ENCODE data around the gene TBC1D5. TPM values are rescaled to one million over a fixed set of nuclear protein-coding genes. Genes with fewer than 3 reads are reported as not detected.
A peak's percentile ranks its signal among the peaks of the same experiment; 100 is the strongest.
"Not testable (repeated sequence)": the region's sequence is repeated elsewhere in the genome, so short reads cannot be mapped to it uniquely, and the experiment has no call there.

The TBC1D5 gene
- polyA plus RNA-seq, 1 donor from 2014 or later: 63.0 TPM

DNA sequence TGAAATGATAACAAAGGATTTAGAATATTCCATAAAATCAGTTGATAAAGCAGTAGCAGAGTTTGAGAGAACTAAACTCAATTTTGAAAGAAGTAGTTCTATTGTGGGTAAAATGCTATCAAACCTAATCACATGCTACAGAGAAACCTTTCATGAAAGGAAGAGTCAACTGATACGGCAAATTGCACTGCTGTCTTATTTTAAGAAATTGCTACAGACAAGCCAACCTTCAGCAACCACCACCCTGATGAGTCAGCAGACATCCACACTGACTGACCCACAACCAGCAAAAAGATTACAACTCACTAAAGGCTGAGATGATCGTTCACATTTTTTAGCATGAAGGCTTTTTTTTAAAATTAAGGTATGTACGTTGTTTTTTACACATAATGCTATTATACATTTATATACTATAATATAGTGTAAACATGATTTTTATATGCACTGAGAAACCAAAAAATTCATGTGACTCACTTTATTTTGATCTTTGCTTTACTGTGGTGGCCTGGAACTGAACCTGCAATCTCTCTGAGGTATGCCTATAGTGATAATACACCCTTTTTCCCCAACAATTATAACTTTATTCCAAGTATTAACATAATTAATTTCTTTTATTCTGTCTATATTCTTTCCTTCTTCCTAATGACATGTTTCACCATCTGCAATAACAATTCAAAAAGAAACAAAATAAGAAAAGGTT lies 109.9 kb downstream of the TBC1D5 start:
- no peaks in the 10 kb centered on the region for H3K9me3 Mint-ChIP-seq
- peaks cover 3% of the 10 kb centered on the region for H3K36me3 Mint-ChIP-seq
- peaks cover 13 to 29% (median 24%) of the 10 kb centered on the region in 3 donors for H3K4me1 Mint-ChIP-seq
- H3K27me3 Mint-ChIP-seq: no peaks in the 10 kb centered on the region
- H3K27ac Mint-ChIP-seq: no peak overlapping the region
- H3K4me3 Mint-ChIP-seq: no peak overlapping the region

DNA sequence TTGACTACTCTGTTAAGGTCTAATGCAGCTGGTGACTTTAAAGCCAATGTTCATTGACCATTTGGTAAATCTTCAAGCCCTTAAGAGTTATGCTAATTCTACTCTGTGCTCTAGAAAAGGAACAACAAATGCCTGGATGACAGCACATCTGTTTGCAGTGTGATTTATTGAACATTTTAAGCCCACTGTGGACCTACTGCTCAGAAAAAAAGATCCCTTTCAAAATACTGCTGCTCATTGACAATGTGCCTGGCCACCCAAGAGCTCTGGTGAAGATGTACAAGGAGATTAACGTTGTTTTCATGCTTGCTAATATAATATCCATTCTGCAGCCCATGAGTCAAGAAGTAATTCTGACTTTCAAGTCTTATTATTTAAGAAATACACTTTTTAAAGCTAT lies 110.8 kb downstream of the TBC1D5 start:
- peaks cover 21 to 38% (median 33%) of the 10 kb centered on the region in 3 donors for H3K4me1 Mint-ChIP-seq
- no peaks in the 10 kb centered on the region for H3K9me3 Mint-ChIP-seq
- H3K27ac Mint-ChIP-seq: no peak overlapping the region
- no peak overlapping the region for H3K4me3 Mint-ChIP-seq
- H3K27me3 Mint-ChIP-seq: no peaks in the 10 kb centered on the region
- peaks cover 3% of the 10 kb centered on the region for H3K36me3 Mint-ChIP-seq

DNA sequence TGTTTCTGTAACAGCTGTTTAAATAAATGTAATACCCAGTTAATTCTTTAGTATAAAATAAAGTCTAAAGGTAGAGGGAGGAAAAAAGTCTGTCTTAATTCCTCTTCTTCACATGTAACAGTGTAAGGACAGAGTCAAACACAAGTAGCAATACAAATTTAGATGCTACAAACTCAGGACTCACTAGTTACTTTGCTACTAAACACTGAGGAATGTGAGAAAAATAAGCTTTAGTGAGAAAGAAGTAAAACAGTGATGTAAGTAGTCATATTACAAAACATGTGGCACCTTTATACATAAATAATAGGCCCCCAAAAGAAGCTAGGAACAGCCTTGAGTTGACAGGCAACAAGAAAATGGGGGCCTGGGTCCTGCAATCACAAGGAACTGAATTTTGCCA lies 113.0 kb downstream of the TBC1D5 start:
- Mint-ChIP-seq H3K9me3 (no peaks in the 10 kb centered on the region), H3K27ac (no peak overlapping the region), H3K4me3 (no peak overlapping the region), H3K4me1 (peaks cover 23 to 40% (median 34%) of the 10 kb centered on the region in 3 donors), H3K27me3 (no peaks in the 10 kb centered on the region), H3K36me3 (peaks cover 4% of the 10 kb centered on the region)

DNA sequence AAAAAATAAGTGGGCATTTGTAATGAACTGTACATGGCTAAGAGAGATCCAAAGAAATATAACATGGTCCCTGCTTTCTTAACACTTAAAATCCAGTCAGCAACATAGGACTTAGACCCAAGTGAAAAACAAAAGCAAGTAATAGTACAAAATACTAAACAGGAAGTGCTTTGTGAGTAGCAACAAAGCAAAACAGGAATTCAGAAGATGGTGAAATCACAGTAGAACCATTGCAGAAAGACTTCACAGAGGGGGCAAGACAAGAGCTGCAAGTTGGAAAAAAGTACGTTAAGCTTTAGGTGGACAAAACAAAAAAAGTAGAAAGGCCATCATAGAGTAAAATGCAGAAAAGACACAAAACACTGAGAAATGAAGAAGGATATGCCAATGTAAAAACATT lies 116.0 kb downstream of the TBC1D5 start:
- Mint-ChIP-seq H3K27me3 (no peaks in the 10 kb centered on the region), H3K9me3 (no peaks in the 10 kb centered on the region), H3K4me1 (peaks cover 19 to 28% (median 21%) of the 10 kb centered on the region in 3 donors), H3K36me3 (peaks cover 4% of the 10 kb centered on the region), H3K27ac (no peak overlapping the region), H3K4me3 (peak overlapping the region in 1 of 4 donors; percentile 29)

DNA sequence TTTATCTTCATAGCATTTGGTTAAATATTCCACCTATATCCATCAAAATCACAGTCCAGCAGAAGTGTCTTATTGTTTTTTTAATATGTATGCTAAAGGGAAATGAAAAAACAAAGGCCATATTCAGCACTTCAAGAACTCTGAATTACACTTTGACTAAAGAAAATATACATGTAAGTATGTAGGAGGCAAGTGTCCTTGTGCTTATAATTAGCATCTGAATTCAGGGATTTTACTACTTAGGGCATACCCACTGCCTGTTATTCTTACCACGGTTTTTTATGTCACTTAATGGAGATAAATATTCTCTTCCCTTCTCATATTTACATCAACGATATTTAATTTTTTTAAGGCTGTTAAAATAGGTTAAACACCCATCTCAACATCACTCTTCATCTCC lies 117.3 kb downstream of the TBC1D5 start:
- Mint-ChIP-seq H3K27ac (no peak overlapping the region), H3K4me3 (no peak overlapping the region), H3K9me3 (no peaks in the 10 kb centered on the region), H3K27me3 (no peaks in the 10 kb centered on the region), H3K4me1 (peaks cover 15 to 24% (median 19%) of the 10 kb centered on the region in 3 donors), H3K36me3 (peaks cover 4% of the 10 kb centered on the region)

DNA sequence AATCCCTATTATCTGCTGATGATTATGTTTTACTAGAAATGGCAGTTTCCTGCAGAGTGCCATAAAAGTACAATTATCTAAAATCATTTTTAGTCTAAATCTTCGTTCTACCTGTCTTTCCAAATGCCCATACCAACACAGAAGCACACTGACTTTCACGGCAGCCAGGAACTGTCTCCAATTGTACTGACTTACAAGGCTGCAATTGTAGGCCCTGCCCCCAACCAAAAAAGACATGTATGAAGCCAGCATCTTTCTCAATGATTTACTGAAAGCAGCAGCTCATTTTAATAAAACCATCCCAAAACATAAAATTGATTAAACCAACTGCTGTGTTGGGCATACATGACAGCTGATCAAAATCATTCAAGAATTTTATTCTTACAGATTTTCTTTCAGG lies 119.0 kb downstream of the TBC1D5 start:
- H3K27me3 Mint-ChIP-seq: no peaks in the 10 kb centered on the region
- H3K36me3 Mint-ChIP-seq: peaks cover 8% of the 10 kb centered on the region
- H3K27ac Mint-ChIP-seq: no peak overlapping the region
- H3K9me3 Mint-ChIP-seq: no peaks in the 10 kb centered on the region
- no peak overlapping the region for H3K4me3 Mint-ChIP-seq
- peaks cover 15 to 16% (median 16%) of the 10 kb centered on the region in 3 donors for H3K4me1 Mint-ChIP-seq

DNA sequence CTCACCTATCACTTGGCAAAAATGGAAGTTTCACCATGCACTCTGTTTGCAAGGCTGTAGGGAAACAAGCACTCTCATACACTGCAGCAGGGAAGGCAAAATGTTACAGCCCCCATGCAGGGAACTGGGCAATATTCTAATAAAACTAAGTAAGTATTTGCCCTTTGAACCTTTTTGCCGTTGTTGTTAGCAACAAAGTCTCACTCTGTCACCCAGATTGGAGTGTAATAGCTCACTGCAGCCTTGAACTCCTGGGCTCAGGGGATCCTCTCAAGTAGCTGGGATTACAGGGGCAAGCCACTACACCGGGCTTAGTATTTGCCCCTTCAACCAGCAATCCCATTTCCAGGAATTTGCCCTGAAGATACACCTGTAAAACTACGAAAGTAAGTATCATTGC lies 122.5 kb downstream of the TBC1D5 start:
- no peaks in the 10 kb centered on the region for H3K27me3 Mint-ChIP-seq
- H3K4me1 Mint-ChIP-seq: peaks cover 0 to 2% (median 0%) of the 10 kb centered on the region in 3 donors
- no peak overlapping the region for H3K27ac Mint-ChIP-seq
- H3K9me3 Mint-ChIP-seq: peaks cover 0 to 1% (median under 1%) of the 10 kb centered on the region in 3 donors
- H3K36me3 Mint-ChIP-seq: peaks cover 14% of the 10 kb centered on the region
- no peak overlapping the region for H3K4me3 Mint-ChIP-seq

DNA sequence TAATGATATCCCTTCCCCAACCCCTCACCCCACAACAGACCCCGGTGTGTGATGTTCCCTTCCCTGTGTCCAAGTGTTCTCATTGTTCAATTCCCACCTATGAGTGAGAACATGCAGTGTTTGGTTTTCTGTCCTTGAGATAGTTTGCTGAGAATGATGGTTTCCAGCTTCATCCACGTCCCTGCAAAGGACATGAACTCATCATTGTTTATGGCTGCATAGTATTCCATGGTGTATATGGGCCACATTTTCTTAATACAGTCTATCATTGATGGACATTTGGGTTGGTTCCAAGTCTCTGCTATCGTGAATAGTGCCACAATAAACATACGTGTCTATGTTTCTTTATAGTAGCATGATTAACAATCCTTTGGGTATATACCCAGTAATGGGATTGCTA lies 129.4 kb downstream of the TBC1D5 start:
- not testable (repeated sequence) for H3K4me1 Mint-ChIP-seq, H3K27ac Mint-ChIP-seq, H3K27me3 Mint-ChIP-seq, H3K9me3 Mint-ChIP-seq, H3K4me3 Mint-ChIP-seq
- peaks cover 18% of the 10 kb centered on the region for H3K36me3 Mint-ChIP-seq

DNA sequence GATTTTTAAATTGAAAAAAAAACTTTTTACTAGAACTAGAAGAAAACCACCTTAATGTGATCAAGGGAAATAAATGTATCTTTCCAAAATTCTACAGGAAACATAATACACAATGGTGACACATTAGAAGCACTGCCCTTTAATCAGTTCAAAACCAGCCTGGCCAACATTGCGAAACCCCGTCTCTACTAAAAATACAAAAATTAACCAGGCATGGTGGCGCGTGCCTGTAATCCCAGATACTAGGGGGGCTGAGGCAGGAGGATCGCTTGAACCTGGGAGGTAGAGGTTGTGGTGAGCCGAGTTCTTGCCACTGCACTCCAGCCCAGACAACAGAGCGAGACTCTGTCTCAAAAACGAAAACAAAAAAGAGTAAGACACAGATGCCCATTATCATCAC lies 134.5 kb downstream of the TBC1D5 start:
- peaks cover 10 to 13% (median 11%) of the 10 kb centered on the region in 3 donors for H3K4me1 Mint-ChIP-seq
- no peaks in the 10 kb centered on the region for H3K9me3 Mint-ChIP-seq
- no peak overlapping the region for H3K4me3 Mint-ChIP-seq
- H3K27ac Mint-ChIP-seq: no peak overlapping the region
- peaks cover 15% of the 10 kb centered on the region for H3K36me3 Mint-ChIP-seq
- H3K27me3 Mint-ChIP-seq: no peaks in the 10 kb centered on the region

DNA sequence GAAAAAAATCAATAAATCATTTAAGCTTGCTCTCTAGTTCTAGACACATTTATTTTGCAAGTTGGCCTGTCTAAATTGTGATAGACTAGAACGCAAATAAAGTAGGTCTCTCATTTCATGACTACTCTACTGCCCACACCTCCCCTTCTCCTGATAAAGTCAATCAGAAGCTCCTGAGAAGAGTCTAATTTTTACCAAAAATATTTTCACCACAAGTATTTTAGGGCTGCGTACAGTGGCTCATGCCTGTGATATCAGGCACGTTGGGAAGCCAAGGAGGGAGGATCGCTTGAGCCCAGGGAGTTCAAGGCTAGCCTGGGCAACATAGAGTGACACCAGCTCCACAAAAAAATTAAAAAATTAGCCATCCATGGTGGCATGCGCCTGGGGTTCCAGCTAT lies 136.5 kb downstream of the TBC1D5 start:
- no peaks in the 10 kb centered on the region for H3K27me3 Mint-ChIP-seq
- no peaks in the 10 kb centered on the region for H3K9me3 Mint-ChIP-seq
- peaks cover 10 to 17% (median 11%) of the 10 kb centered on the region in 3 donors for H3K4me1 Mint-ChIP-seq
- peaks cover 7% of the 10 kb centered on the region for H3K36me3 Mint-ChIP-seq
- H3K4me3 Mint-ChIP-seq: no peak overlapping the region
- no peak overlapping the region for H3K27ac Mint-ChIP-seq

DNA sequence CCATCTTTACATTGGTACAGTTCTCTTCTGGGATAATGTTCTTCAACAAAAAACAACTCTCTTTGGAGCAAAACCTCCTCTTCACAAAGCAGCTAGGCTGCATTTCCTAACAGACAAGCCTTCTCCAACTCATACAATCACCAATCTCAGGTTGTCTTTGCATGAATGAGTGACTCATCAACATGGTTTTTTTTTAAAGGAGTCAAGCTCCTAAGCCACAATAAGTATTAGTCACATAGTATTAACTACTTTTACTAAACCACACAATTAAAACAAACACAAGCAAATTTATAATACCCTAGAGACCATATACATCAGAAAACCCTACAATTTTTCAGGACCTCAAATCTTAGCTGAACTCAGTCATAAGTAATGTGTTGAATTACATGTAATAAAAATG lies 137.4 kb downstream of the TBC1D5 start:
- Mint-ChIP-seq H3K27me3 (no peaks in the 10 kb centered on the region), H3K27ac (no peak overlapping the region), H3K36me3 (peaks cover 5% of the 10 kb centered on the region), H3K9me3 (no peaks in the 10 kb centered on the region), H3K4me3 (no peak overlapping the region), H3K4me1 (peaks cover 11 to 17% (median 11%) of the 10 kb centered on the region in 3 donors)

DNA sequence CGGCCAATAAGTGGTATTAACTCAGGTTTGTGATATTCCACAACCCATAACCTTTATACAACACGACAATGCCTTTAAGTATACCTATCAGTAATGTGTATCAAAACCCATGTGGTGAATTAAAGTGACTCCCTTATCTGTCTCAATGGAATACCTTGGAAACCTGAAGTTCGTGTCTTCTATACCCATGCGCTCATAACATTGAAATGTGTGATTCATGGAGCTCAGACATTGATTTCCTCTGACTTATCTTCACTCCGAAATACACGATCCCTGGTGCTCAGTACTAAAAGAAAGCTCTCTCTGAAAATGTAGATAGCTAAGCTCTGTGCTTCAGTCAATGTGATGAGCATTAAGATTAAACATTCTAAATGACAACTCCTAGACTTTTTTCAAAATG lies 140.3 kb downstream of the TBC1D5 start:
- Mint-ChIP-seq H3K27ac (no peak overlapping the region), H3K27me3 (no peaks in the 10 kb centered on the region), H3K9me3 (peaks cover 0 to 2% (median 0%) of the 10 kb centered on the region in 3 donors), H3K4me3 (no peak overlapping the region), H3K36me3 (peaks cover 5% of the 10 kb centered on the region), H3K4me1 (peaks cover 10 to 14% (median 11%) of the 10 kb centered on the region in 3 donors)

DNA sequence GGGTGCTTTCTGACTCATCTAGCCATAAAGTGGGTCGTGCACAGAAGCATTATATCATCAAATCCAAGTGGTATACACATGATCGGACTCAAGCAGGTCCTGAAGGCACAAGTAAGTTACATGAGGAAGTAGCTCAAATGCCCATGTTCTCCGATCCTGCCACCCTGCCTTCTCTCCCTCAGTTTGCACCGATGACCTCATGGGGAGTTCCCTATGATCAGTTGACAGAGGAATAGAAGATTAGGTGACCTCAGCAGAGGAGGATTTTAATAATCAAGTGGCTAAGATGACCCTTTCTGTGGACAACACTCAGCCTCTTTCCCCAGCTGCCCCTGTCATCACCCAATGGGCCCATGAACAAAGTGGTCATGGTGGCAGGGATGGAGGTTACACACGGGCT lies 149.5 kb downstream of the TBC1D5 start:
- Mint-ChIP-seq H3K36me3 (peaks cover 11% of the 10 kb centered on the region), H3K27me3 (no peaks in the 10 kb centered on the region), H3K4me1 (peaks cover 9 to 15% (median 14%) of the 10 kb centered on the region in 3 donors), H3K27ac (no peak overlapping the region), H3K9me3 (peaks cover 6 to 15% (median 9%) of the 10 kb centered on the region in 3 donors), H3K4me3 (no peak overlapping the region)

DNA sequence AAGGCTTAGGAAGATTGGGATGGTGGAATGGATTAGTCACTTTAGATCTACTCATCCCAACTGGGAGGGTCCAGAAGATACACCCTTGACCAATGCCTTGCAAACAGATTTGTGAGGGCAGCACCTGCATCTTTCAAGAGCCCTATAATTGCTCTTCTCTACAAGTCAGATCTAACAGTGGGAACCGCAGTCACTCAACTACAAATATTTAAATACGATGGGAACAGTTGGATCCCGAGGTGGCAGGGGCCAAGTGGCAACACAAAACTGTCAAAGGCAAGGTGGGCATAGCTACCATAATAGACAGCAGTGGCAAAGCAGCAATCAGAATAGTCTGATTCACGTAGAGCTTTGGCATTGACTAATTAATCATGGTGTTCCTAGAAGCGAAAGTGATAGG lies 152.0 kb downstream of the TBC1D5 start:
- Mint-ChIP-seq H3K36me3 (peaks cover 13% of the 10 kb centered on the region), H3K27me3 (no peaks in the 10 kb centered on the region), H3K27ac (no peak overlapping the region), H3K4me1 (peaks cover 13 to 19% (median 18%) of the 10 kb centered on the region in 3 donors), H3K9me3 (peaks cover 6 to 15% (median 9%) of the 10 kb centered on the region in 3 donors), H3K4me3 (peak overlapping the region in 1 of 4 donors; percentile 73)

DNA sequence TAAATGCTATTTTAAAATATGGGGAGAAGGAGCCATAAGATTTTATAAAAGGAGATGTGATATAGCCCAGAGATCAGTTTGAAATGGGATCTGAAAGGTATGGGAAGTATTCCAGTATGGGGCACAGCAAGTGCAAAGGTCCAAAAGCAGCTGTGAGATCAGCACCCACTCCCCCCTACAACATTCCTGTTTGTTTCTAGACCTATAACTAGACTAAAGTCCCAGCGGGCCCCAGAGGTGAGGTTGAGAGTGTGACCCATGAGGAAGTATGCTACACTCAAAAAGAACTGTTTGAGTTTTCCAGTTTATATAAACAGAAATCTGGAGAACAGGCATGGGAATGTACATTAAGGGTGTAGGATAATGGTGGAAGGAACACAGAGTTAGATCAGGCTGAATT lies 152.5 kb downstream of the TBC1D5 start:
- Mint-ChIP-seq H3K4me1 (peaks cover 13 to 19% (median 18%) of the 10 kb centered on the region in 3 donors), H3K27ac (no peak overlapping the region), H3K9me3 (peaks cover 6 to 15% (median 9%) of the 10 kb centered on the region in 3 donors), H3K4me3 (no peak overlapping the region), H3K36me3 (peaks cover 13% of the 10 kb centered on the region), H3K27me3 (no peaks in the 10 kb centered on the region)

DNA sequence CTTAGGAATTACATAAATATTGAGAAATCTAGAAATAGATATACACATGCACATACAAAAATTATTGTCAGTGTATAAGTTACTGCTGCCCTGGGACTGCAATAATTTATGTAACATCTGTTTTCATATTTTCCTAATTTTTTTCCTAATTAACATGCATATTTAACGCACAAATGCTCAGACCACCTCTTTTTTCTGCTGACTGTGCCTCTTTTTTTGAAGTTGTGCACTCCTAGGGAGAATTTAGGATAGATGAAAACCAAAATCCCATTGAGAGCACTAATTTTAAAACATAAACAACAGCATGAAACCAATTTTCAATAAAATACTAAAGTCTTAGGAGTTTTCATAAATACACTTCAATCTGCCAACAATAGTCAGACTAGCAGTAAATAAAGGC lies 154.0 kb downstream of the TBC1D5 start:
- peaks cover 13 to 20% (median 18%) of the 10 kb centered on the region in 3 donors for H3K4me1 Mint-ChIP-seq

More for the DNA sequence above, 154.0 kb downstream of the TBC1D5 start:
- no peaks in the 10 kb centered on the region for H3K27me3 Mint-ChIP-seq
- no peak overlapping the region for H3K27ac Mint-ChIP-seq
- peaks cover 6 to 15% (median 6%) of the 10 kb centered on the region in 3 donors for H3K9me3 Mint-ChIP-seq
- H3K4me3 Mint-ChIP-seq: no peak overlapping the region
- peaks cover 10% of the 10 kb centered on the region for H3K36me3 Mint-ChIP-seq
